Body of pancreas (tissue), 4 donors: Measurements from ENCODE around the gene CASR.

Experiments
- POLR2A ChIP-seq, 3 donors: fragments of 450-650 bp; IDR thresholded peaks; one replicate each; pipeline ENCODE4 v1.6.1; 2016; ENCODE audit warnings: antibody characterized with exemption in 3 of 3, mild to moderate bottlenecking in 2 of 3
- TF ChIP-seq, protein P1 (sequence below), 7 experiments: fragments of 450-650 bp in 4 of 7; fragments of 200-600 bp in 3 of 7; sonication (generic) in 3 of 7; IDR thresholded peaks; one replicate each; pipeline ENCODE4 v1.5.1; 2016 to 2019; ENCODE audit warnings: antibody characterized with exemption in 7 of 7

DNA sequence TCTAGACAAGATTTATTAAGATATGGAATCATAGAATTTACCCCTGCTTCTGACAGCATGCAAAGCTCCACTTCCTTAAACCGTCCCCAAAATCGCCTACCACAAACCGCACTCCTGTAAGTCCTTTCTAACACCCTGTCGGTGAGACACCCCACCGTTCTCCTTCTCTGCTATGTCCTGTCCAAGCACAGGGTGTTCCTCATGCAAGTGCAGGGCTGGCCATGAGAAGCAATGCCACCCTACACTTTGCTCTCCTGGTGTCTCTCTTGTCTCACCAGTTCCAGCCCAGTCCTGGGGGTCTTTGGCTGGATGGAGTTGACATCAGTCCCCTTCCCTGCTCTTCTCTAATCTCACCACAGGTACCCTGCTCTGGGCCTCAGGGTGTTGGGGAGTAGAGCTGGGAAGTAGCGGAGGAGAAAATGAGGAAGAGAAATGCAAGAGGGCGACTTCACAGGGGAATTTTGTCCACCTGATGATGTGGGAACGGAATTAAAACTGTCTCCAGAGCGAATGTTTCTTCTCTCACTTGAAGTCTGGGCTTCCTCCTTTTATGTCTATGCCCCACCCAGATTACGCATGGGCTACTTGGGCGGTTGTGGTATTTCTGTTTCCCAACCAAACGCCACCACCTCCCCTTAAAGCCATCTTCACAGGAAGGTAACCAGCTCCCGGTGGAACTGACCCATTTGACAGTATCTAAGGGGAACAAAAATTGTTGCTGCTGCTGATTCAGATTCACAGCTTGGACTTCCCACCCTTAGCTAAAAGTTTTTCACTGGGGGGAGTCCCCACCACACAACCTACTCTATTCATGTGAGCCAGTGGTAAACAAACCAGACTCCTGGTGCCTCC lies 49.9 kb downstream of the CASR start:
- TF ChIP-seq, protein P1, sequence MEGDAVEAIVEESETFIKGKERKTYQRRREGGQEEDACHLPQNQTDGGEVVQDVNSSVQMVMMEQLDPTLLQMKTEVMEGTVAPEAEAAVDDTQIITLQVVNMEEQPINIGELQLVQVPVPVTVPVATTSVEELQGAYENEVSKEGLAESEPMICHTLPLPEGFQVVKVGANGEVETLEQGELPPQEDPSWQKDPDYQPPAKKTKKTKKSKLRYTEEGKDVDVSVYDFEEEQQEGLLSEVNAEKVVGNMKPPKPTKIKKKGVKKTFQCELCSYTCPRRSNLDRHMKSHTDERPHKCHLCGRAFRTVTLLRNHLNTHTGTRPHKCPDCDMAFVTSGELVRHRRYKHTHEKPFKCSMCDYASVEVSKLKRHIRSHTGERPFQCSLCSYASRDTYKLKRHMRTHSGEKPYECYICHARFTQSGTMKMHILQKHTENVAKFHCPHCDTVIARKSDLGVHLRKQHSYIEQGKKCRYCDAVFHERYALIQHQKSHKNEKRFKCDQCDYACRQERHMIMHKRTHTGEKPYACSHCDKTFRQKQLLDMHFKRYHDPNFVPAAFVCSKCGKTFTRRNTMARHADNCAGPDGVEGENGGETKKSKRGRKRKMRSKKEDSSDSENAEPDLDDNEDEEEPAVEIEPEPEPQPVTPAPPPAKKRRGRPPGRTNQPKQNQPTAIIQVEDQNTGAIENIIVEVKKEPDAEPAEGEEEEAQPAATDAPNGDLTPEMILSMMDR (IDR thresholded peaks at IDR 0.05): no peak
- TF ChIP-seq POLR2A (IDR thresholded peaks at IDR 0.05): no peak
